ENCODE measurements around the gene MZT1.
A peak's percentile ranks its signal among the peaks of the same experiment; 100 is the strongest.
"Not testable (repeated sequence)": the region's sequence is repeated elsewhere in the genome, so short reads cannot be mapped to it uniquely, and the experiment has no call there.

MZT1 gene

DNA sequence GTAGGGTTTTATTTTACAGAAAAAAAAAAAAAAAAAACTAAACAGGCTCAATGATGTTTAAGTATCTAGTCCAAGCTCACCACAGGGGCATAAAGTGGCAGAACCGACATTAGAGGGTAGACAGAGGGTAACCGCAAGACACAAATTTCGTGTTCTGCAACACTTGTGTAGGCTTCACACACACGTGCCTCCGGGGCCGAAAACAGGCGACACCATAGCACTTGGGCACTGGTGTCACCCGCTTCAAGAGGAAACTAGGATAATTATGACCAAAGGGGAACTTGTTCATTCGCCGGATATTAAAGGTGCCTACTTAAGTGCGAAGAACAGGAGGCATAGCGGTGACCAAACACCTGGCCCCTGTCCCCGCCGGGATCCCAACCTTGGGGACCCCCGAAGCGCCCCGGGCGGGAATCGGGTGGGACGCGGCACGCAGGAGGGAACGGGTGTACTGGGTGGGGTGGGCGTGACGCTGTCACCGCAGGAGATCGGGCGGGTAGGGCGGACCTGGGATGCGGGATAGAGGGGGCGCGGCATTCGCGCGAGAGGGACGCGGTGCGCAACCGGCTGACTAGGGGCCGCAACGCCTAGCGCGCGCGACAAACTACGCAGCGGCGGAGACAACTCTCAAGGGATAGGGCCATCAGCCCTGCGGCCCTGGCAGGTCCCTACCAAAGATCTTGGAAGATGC is 558 bp downstream of the MZT1 start:
- in situ Hi-C loops (cut with HindIII; ENCODE audit: low pct_ligation_motif_present, low sequenced_read_pairs): no loop called here
- peak; percentile 13 for DNase-seq

GRCh38 chr13:72726185-72726584 is 1.2 kb downstream of the MZT1 start:
- peak overlapping the region; percentile 94 for H3K4me3 ChIP-seq (ENCODE audit: low read depth, low read length)
- H3K36me3 ChIP-seq (replicated peaks); H3K27ac ChIP-seq; DNase-seq; H3K27me3 ChIP-seq (replicated peaks); in situ Hi-C loops (cut with HindIII; ENCODE audit: low pct_ligation_motif_present, low sequenced_read_pairs): not testable (repeated sequence)

More for the DNA sequence above, 558 bp downstream of the MZT1 start:
- Histone ChIP-seq H3K4me3 (ENCODE audit: low read depth, low read length) (peak overlapping the region; percentile 94), H3K36me3 (replicated peaks) (no peaks in the 10 kb centered on the region), H3K27me3 (replicated peaks) (no peaks in the 10 kb centered on the region), H3K27ac (peak overlapping the region; percentile 30)
- TF ChIP-seq, protein P1, sequence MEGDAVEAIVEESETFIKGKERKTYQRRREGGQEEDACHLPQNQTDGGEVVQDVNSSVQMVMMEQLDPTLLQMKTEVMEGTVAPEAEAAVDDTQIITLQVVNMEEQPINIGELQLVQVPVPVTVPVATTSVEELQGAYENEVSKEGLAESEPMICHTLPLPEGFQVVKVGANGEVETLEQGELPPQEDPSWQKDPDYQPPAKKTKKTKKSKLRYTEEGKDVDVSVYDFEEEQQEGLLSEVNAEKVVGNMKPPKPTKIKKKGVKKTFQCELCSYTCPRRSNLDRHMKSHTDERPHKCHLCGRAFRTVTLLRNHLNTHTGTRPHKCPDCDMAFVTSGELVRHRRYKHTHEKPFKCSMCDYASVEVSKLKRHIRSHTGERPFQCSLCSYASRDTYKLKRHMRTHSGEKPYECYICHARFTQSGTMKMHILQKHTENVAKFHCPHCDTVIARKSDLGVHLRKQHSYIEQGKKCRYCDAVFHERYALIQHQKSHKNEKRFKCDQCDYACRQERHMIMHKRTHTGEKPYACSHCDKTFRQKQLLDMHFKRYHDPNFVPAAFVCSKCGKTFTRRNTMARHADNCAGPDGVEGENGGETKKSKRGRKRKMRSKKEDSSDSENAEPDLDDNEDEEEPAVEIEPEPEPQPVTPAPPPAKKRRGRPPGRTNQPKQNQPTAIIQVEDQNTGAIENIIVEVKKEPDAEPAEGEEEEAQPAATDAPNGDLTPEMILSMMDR (IDR thresholded peaks at IDR 0.05; ENCODE audit: low read depth, low read length, missing control alignments): no peak

DNA sequence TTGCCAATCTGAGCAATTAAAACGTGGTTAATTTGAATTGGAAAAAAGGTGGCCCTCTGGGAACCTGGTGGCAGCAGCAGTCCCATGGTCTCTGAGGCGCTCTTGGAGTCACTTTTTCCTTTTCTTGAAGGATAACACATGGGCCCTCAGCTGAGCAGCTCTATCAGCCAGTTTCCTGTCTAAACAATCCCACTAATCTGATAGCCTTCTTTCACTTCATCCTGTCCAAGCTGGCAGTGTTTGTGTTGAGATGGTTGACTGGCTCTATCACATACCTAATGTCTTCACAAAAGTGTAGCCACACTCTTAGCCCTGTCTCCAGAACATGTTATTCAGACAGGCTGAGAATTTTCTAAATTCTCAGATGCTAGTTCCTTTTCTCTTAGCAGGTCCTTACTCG is 10.7 kb downstream of the MZT1 start:
- in situ Hi-C loops (cut with HindIII; ENCODE audit: low pct_ligation_motif_present, low sequenced_read_pairs): no loop called here
- Histone ChIP-seq H3K27ac (no peak overlapping the region), H3K4me3 (ENCODE audit: low read depth, low read length) (no peak overlapping the region), H3K36me3 (replicated peaks) (peaks cover 2% of the 10 kb centered on the region), H3K27me3 (replicated peaks) (no peaks in the 10 kb centered on the region)
- peak; percentile 24 for DNase-seq
- TF ChIP-seq, protein P1 (IDR thresholded peaks at IDR 0.05; ENCODE audit: low read depth, low read length, missing control alignments): no peak

- H3K36me3 ChIP-seq (replicated peaks): no peaks in the 10 kb centered on the region
- no peak overlapping the region for H3K27ac ChIP-seq
- DNase-seq: no peak
- no peak overlapping the region for H3K4me3 ChIP-seq (ENCODE audit: low read depth, low read length)
- no peaks in the 10 kb centered on the region for H3K27me3 ChIP-seq (replicated peaks)
- TF ChIP-seq, protein P1 (IDR thresholded peaks at IDR 0.05; ENCODE audit: low read depth, low read length, missing control alignments): no peak
- in situ Hi-C loops (cut with HindIII; ENCODE audit: low pct_ligation_motif_present, low sequenced_read_pairs): no loop called here
Measured at GRCh38 chr13:72700509-72700908, 26.9 kb downstream of the MZT1 start.

- H3K27me3 ChIP-seq (replicated peaks): no peaks in the 10 kb centered on the region
- no peak overlapping the region for H3K4me3 ChIP-seq (ENCODE audit: low read depth, low read length)
- H3K36me3 ChIP-seq (replicated peaks): no peaks in the 10 kb centered on the region
- no peak overlapping the region for H3K27ac ChIP-seq
- no peak for DNase-seq
- in situ Hi-C loops (cut with HindIII; ENCODE audit: low pct_ligation_motif_present, low sequenced_read_pairs): no loop called here
- TF ChIP-seq, protein P1 (IDR thresholded peaks at IDR 0.05; ENCODE audit: low read depth, low read length, missing control alignments): no peak
Measured at GRCh38 chr13:72698164-72698563, 29.3 kb downstream of the MZT1 start.

DNA sequence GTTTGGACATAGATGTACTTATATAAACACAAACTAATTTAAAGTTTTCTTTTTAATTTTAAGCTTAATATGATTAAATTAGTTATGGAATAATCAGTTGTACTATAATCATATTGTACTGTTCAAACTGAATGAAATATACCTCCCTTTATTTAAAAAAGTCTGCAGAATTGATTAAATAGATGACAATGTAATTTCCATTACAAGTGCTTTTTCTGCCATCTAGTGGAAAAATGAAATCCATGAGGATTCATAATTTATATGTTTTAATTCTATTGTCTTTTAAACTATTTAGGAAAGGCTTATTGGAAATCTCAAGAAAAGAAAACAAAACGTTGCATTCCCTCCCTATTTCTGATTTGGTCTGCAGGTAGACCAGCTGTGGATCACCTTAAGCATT is 30.9 kb downstream of the MZT1 start:
- DNase-seq: no peak
- Histone ChIP-seq H3K27ac (no peak overlapping the region), H3K27me3 (replicated peaks) (no peaks in the 10 kb centered on the region), H3K36me3 (replicated peaks) (no peaks in the 10 kb centered on the region), H3K4me3 (ENCODE audit: low read depth, low read length) (no peak overlapping the region)
- TF ChIP-seq, protein P1 (IDR thresholded peaks at IDR 0.05; ENCODE audit: low read depth, low read length, missing control alignments): no peak
- in situ Hi-C loops (cut with HindIII; ENCODE audit: low pct_ligation_motif_present, low sequenced_read_pairs): no loop called here

All from brain microvascular endothelial cell (primary cell).